IPS DF 6.9 (cell line): ENCODE results near the gene HACD2.

ENCODE experiments used
- DNase-seq: peaks from one replicate; pipeline ENCODE4 v3.0.0-alpha.2; 2013; ENCODE audit warnings: low read depth, low spot score
- H3K27ac ChIP-seq: one replicate; pipeline ENCODE4 v1.5.1; 2013; ENCODE audit warnings: low read length, control low read depth
- H3K27me3 ChIP-seq: 2 replicates; pipeline ENCODE4 v1.6.1; 2013; ENCODE audit warnings: mild to moderate bottlenecking, low read length; ENCODE audit not compliant: control insufficient read depth, insufficient read depth
- H3K36me3 ChIP-seq: 2 replicates; pipeline ENCODE4 v1.6.1; 2013; ENCODE audit warnings: low read length; ENCODE audit not compliant: control insufficient read depth, insufficient read depth
- H3K4me1 ChIP-seq: 2 replicates; pipeline ENCODE4 v1.6.1; 2013; ENCODE audit warnings: low read length; ENCODE audit not compliant: control insufficient read depth, insufficient read depth
- H3K4me3 ChIP-seq: 2 replicates; pipeline ENCODE4 v1.5.1; 2013; ENCODE audit warnings: mild to moderate bottlenecking, low read length
- H3K9me3 ChIP-seq: 2 replicates; pipeline ENCODE4 v1.6.1; 2013; ENCODE audit warnings: low read length, inconsistent platforms; ENCODE audit not compliant: control insufficient read depth, insufficient read depth
- WGBS: extraction: QIAGEN DNeasy Blood & Tissue Kit; methylation state at CpG from one replicate; pipeline ENCODE4 v1.1.7; 2013; ENCODE audit warnings: mixed read lengths, missing lambda C conversion rate; ENCODE audit not compliant: insufficient read length, insufficient coverage; 5-methylcytosine and 5-hydroxymethylcytosine counted together

The HACD2 gene

DNA sequence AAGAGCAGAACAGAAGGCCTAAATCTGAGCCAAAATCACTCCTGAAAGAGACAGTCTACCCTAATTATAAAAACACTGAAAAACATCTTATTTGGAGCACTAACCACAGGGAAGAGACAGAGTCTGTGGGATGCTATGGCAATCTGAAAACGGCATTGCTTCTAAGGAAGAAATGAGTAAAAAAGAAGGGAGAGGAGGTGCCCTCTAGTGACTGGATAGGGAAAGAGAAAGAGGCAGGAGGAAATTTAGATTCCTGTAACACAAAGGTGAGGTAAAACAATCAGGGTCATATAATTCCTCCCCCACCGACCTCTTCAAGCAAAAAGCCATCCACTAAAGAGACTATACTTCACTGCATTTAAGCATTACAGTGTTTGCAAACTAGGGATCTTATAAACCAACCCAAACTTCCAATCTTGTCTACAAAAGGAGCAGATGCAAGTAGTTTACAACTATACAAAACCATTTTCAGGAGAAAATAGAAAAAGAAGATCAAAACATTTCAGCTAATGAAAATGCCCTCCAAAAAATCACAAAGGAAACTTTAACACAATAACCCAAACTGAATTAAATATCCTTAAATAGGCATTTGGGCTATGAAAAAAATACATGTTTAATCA, 32.6 kb downstream of the HACD2 start:
- Histone ChIP-seq H3K27me3 (no peaks in the 10 kb centered on the region), H3K27ac (no peak overlapping the region), H3K4me3 (no peak overlapping the region), H3K4me1 (no peaks in the 10 kb centered on the region), H3K36me3 (no peaks in the 10 kb centered on the region), H3K9me3 (no peaks in the 10 kb centered on the region)
- no peak for DNase-seq
- WGBS: no CpG with 5 or more reads among the region's 2 CpGs

DNA sequence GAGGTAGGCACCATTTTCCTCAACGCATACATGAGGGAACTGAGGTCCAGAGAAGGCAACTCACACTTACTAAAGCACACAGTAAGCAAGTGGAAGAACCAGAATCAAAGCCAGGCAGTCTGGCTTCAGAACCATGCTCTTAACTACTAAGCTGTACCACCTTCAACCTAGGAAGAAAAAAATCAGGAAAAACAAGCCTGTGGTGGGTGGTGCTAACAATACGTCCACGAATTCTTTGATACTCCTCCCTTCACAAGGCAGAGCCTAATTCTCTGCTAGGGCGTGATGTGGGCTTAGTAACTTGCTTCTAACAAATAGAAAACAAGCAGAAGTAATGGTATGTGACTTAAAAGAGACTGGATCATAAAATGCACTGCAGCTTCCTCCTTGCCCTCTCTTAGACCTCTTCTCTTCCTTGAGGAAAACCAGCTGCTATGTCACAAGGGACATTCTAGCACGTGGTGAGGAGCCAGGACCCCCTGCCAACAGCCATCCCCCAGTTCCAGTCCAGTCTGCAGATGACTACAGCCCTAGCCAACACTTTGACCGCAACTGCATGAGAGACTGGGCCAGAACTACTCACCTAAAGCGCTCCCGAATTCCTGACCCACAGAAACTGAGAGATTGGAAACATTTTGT, 36.9 kb downstream of the HACD2 start:
- Histone ChIP-seq H3K9me3 (no peaks in the 10 kb centered on the region), H3K36me3 (no peaks in the 10 kb centered on the region), H3K4me1 (no peaks in the 10 kb centered on the region), H3K27ac (no peak overlapping the region), H3K27me3 (no peaks in the 10 kb centered on the region), H3K4me3 (no peak overlapping the region)
- WGBS: no CpG with 5 or more reads among the region's 8 CpGs
- DNase-seq: no peak

DNA sequence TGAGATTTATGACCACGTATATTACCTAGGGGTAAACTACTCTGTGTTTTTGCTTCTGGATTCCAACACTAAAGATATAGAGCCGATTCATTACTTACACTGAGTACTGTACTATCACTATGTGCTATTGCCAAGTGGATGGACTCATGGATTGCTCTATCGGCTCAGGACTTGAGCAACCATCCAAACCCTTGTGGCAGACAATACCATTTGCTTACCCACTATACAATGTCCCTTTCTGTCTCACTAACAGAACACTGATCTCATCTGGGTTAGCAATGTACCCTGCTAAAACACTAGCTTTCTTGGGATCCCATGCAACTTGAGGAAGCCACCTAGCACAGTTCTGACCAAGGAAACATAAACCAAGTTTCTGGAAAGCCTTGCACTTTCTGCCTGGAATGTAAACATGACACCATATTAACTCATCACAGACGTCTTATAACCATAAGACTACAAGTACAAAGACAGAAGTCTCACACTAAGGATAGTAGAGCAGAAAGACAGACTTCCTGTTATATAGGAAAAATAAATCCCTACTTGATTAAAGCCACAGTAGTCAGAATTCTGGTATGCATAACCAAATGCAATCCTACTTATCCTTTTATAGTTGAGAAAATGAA, 38.6 kb downstream of the HACD2 start:
- no peak overlapping the region for H3K4me3 ChIP-seq
- WGBS: no CpG with 5 or more reads among the region's 4 CpGs
- no peaks in the 10 kb centered on the region for H3K27me3 ChIP-seq
- H3K9me3 ChIP-seq: no peaks in the 10 kb centered on the region
- no peaks in the 10 kb centered on the region for H3K36me3 ChIP-seq
- no peaks in the 10 kb centered on the region for H3K4me1 ChIP-seq
- no peak for DNase-seq
- H3K27ac ChIP-seq: no peak overlapping the region

- WGBS: no CpG with 5 or more reads among the region's 6 CpGs
- Histone ChIP-seq H3K4me1 (no peaks in the 10 kb centered on the region), H3K4me3 (no peak overlapping the region)
Observed at GRCh38 chr3:123543950-123544349, 40.9 kb downstream of the HACD2 start.

GRCh38 chr3:123540285-123540684, 44.6 kb downstream of the HACD2 start:
- DNase-seq: no peak
- no peak overlapping the region for H3K27ac ChIP-seq
- no CpG with 5 or more reads among the region's 2 CpGs for WGBS

More at GRCh38 chr3:123543950-123544349, 40.9 kb downstream of the HACD2 start:
- Histone ChIP-seq H3K27me3 (no peaks in the 10 kb centered on the region), H3K27ac (no peak overlapping the region), H3K9me3 (no peaks in the 10 kb centered on the region), H3K36me3 (no peaks in the 10 kb centered on the region)
- DNase-seq: no peak

GRCh38 chr3:123536153-123536895, 48.5 kb downstream of the HACD2 start:
- H3K36me3 ChIP-seq: no peaks in the 10 kb centered on the region
- no peak overlapping the region for H3K27ac ChIP-seq
- H3K9me3 ChIP-seq: no peaks in the 10 kb centered on the region
- DNase-seq: no peak
- no peaks in the 10 kb centered on the region for H3K4me1 ChIP-seq
- no CpG with 5 or more reads among the region's 5 CpGs for WGBS
- H3K4me3 ChIP-seq: no peak overlapping the region
- no peaks in the 10 kb centered on the region for H3K27me3 ChIP-seq

More at GRCh38 chr3:123540285-123540684, 44.6 kb downstream of the HACD2 start:
- no peaks in the 10 kb centered on the region for H3K4me1 ChIP-seq
- no peak overlapping the region for H3K4me3 ChIP-seq
- H3K36me3 ChIP-seq: no peaks in the 10 kb centered on the region
- H3K27me3 ChIP-seq: no peaks in the 10 kb centered on the region
- no peaks in the 10 kb centered on the region for H3K9me3 ChIP-seq

- Histone ChIP-seq H3K9me3 (no peaks in the 10 kb centered on the region), H3K4me3 (no peak overlapping the region), H3K36me3 (no peaks in the 10 kb centered on the region), H3K27me3 (no peaks in the 10 kb centered on the region), H3K4me1 (no peaks in the 10 kb centered on the region), H3K27ac (no peak overlapping the region)
- no CpG with 5 or more reads among the region's 1 CpG for WGBS
- no peak for DNase-seq
Observed at GRCh38 chr3:123535580-123535979, 49.3 kb downstream of the HACD2 start.

GRCh38 chr3:123534264-123534663, 50.6 kb downstream of the HACD2 start:
- Histone ChIP-seq H3K27me3 (no peaks in the 10 kb centered on the region), H3K27ac (no peak overlapping the region), H3K4me3 (no peak overlapping the region), H3K36me3 (no peaks in the 10 kb centered on the region), H3K9me3 (no peaks in the 10 kb centered on the region), H3K4me1 (no peaks in the 10 kb centered on the region)
- DNase-seq: no peak
- no CpG with 5 or more reads among the region's 4 CpGs for WGBS

DNA sequence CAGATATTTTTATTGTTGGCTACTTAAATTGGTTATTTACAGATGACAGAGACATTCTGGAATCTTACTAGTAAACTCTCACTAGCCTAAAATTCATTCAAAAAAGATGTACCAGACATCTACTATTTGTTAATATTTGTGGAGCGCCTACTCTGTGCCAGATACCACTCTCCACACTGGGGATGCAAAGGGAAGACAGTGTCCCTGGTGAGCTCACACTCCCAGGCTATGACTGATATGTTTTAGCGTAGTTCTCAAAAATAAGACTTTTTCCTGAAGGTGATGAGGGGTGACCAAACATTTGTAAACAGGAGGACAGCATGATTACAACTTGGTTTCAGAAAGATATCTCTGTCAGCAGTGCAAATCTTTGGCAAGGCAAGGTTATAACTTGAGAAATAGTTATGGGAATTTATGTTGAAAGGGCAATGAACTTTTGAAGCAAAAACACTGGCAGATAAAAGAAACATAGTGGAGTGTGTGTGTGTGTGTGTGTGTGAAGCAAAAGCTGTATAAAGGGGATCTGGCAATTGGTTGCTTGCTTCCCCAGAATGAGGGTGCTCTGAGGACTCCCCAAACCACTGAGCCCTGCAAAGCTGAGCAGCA, 51.2 kb downstream of the HACD2 start:
- WGBS: no CpG with 5 or more reads among the region's 2 CpGs
- no peaks in the 10 kb centered on the region for H3K27me3 ChIP-seq
- no peaks in the 10 kb centered on the region for H3K36me3 ChIP-seq
- H3K4me3 ChIP-seq: no peak overlapping the region
- no peak for DNase-seq
- H3K9me3 ChIP-seq: no peaks in the 10 kb centered on the region
- H3K27ac ChIP-seq: no peak overlapping the region
- H3K4me1 ChIP-seq: no peaks in the 10 kb centered on the region

- WGBS: no CpG with 5 or more reads among the region's 2 CpGs
- Histone ChIP-seq H3K4me3 (no peak overlapping the region), H3K4me1 (no peaks in the 10 kb centered on the region), H3K9me3 (no peaks in the 10 kb centered on the region), H3K27ac (no peak overlapping the region), H3K27me3 (no peaks in the 10 kb centered on the region), H3K36me3 (no peaks in the 10 kb centered on the region)
- DNase-seq: no peak
Observed at GRCh38 chr3:123528130-123528529, 56.7 kb downstream of the HACD2 start.
